Neuronal stem cell (in vitro differentiated cells): ENCODE measurements around the gene ZNF346.

Experiments used
- DNase-seq: peaks from one replicate; pipeline ENCODE4 v3.0.0-alpha.2; 2013; ENCODE audit warnings: low spot score
- H2AFZ ChIP-seq: one replicate; pipeline ENCODE4 v1.6.1; 2013; ENCODE audit warnings: mild to moderate bottlenecking, low read length, inconsistent platforms
- H2AK5ac ChIP-seq: 2 replicates; pipeline ENCODE4 v1.6.1; 2013; ENCODE audit warnings: low read depth, mild to moderate bottlenecking, inconsistent platforms, low read length, moderate library complexity, mixed read lengths
- H2BK120ac ChIP-seq: 2 replicates; pipeline ENCODE4 v1.6.1; 2013; ENCODE audit warnings: low read depth, mild to moderate bottlenecking, inconsistent platforms, low read length, moderate library complexity, mixed read lengths
- H2BK12ac ChIP-seq: one replicate; pipeline ENCODE4 v1.6.1; 2013; ENCODE audit warnings: low read length, inconsistent platforms
- H2BK15ac ChIP-seq: 2 replicates; pipeline ENCODE4 v1.6.1; 2013; ENCODE audit warnings: mild to moderate bottlenecking, low read length, inconsistent platforms, mixed read lengths
- H2BK5ac ChIP-seq: one replicate; pipeline ENCODE4 v1.6.1; 2013; ENCODE audit warnings: inconsistent platforms, mild to moderate bottlenecking, low read length, moderate library complexity
- H3K14ac ChIP-seq: one replicate; pipeline ENCODE4 v1.6.1; 2013; ENCODE audit warnings: low read length, inconsistent platforms
- H3K18ac ChIP-seq: 2 replicates; pipeline ENCODE4 v1.6.1; 2013; ENCODE audit warnings: low read length, inconsistent platforms
- H3K23ac ChIP-seq: 2 replicates; pipeline ENCODE4 v1.6.1; 2013; ENCODE audit warnings: low read depth, mild to moderate bottlenecking, mixed read lengths, low read length, inconsistent platforms; ENCODE audit not compliant: poor library complexity
- H3K27ac ChIP-seq: replicated peaks from 3 replicates; pipeline ENCODE4 v1.5.1; 2013; ENCODE audit warnings: low read length, inconsistent platforms
- H3K27me3 ChIP-seq, 3 experiments: 2 replicates each; pipeline ENCODE4 v1.6.1; 2013; ENCODE audit warnings: low read length in 3 of 3, mild to moderate bottlenecking in 2 of 3, inconsistent platforms in 1 of 3, low read depth in 1 of 3, mixed read lengths in 1 of 3, moderate library complexity in 1 of 3; ENCODE audit not compliant: control insufficient read depth in 3 of 3, insufficient read depth in 3 of 3
- H3K36me3 ChIP-seq, 2 donors: replicated peaks in 1 of 2; 2 replicates each; pipeline ENCODE4 v1.6.1; 2013; ENCODE audit warnings: low read length in 2 of 2; ENCODE audit not compliant: control insufficient read depth in 2 of 2, insufficient read depth in 2 of 2
- H3K4ac ChIP-seq: 2 replicates; pipeline ENCODE4 v1.6.1; 2013; ENCODE audit warnings: inconsistent platforms, mild to moderate bottlenecking, low read length, moderate library complexity
- H3K4me1 ChIP-seq, 2 donors: 1 replicate in 1 of 2; 2 replicates in 1 of 2; pipeline ENCODE4 v1.6.1; 2013; ENCODE audit warnings: low read length in 2 of 2, low read depth in 1 of 2; ENCODE audit not compliant: control insufficient read depth in 2 of 2, insufficient read depth in 1 of 2
- H3K4me2 ChIP-seq: one replicate; pipeline ENCODE4 v1.6.1; 2013; ENCODE audit warnings: mild to moderate bottlenecking, low read length, inconsistent platforms; ENCODE audit not compliant: insufficient read depth, poor library complexity, severe bottlenecking
- H3K4me3 ChIP-seq, 2 donors: 2 replicates each; pipeline ENCODE4 v1.5.1; 2013; ENCODE audit warnings: low read length in 2 of 2, mild to moderate bottlenecking in 2 of 2, inconsistent platforms in 1 of 2, moderate library complexity in 1 of 2
- H3K79me1 ChIP-seq: one replicate; pipeline ENCODE4 v1.6.1; 2013; ENCODE audit warnings: low read depth, mild to moderate bottlenecking, inconsistent platforms, low read length, moderate library complexity
- H3K9ac ChIP-seq: one replicate; pipeline ENCODE4 v1.6.1; 2013; ENCODE audit warnings: mild to moderate bottlenecking, low read depth, low read length, inconsistent platforms; ENCODE audit not compliant: poor library complexity
- H3K9me3 ChIP-seq, 2 donors: replicated peaks in 1 of 2; 2 replicates each; pipeline versions ENCODE3 to v1.6.1; 2013; ENCODE audit warnings: low read length in 2 of 2, mild to moderate bottlenecking in 2 of 2, inconsistent platforms in 1 of 2, low read depth in 1 of 2, mixed read lengths in 1 of 2, moderate library complexity in 1 of 2; ENCODE audit not compliant: control insufficient read depth in 2 of 2, insufficient read depth in 1 of 2
- H4K8ac ChIP-seq: one replicate; pipeline ENCODE4 v1.6.1; 2013; ENCODE audit warnings: low read depth, mild to moderate bottlenecking, inconsistent platforms, low read length, moderate library complexity
- H4K91ac ChIP-seq: one replicate; pipeline ENCODE4 v1.6.1; 2013; ENCODE audit warnings: low read length, low read depth, mild to moderate bottlenecking, inconsistent platforms; ENCODE audit not compliant: poor library complexity
- WGBS, 2 donors: extraction: QIAGEN DNeasy Blood & Tissue Kit; methylation state at CpG; one replicate each; pipeline ENCODE4 v1.1.7; 2013; ENCODE audit warnings: missing lambda C conversion rate in 2 of 2, mixed read lengths in 1 of 2; ENCODE audit not compliant: insufficient read length in 2 of 2, insufficient replicate concordance in 1 of 2; ENCODE audit errors: extremely low coverage in 2 of 2; 5-methylcytosine and 5-hydroxymethylcytosine counted together

Gene ZNF346

DNA sequence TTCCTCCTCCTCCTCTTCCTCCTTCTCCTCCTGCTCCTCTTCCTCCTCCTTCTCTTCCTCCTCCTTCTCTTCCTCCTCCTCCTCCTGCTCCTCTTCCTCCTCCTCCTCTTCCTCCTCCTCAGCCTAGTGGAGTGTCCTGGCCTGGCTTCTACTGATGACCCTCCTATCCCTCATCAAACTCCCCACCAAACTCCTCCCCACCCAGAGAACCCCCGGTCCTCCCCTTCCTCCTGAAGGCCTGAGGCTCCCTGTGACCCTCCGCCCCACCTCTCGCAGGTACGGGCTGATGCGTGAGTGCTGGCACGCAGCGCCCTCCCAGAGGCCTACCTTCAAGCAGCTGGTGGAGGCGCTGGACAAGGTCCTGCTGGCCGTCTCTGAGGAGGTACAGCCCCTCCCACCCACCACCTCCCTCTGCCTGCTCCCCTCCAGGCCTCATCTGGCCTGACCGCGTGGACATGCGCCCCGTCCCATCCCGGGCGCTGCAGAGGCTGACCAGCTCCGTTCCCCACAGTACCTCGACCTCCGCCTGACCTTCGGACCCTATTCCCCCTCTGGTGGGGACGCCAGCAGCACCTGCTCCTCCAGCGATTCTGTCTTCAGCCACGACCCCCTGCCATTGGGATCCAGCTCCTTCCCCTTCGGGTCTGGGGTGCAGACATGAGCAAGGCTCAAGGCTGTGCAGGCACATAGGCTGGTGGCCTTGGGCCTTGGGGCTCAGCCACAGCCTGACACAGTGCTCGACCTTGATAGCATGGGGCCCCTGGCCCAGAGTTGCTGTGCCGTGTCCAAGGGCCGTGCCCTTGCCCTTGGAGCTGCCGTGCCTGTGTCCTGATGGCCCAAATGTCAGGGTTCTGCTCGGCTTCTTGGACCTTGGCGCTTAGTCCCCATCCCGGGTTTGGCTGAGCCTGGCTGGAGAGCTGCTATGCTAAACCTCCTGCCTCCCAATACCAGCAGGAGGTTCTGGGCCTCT lies 74.8 kb downstream of the ZNF346 start:
- no CpG with 5 or more reads among the region's 30 CpGs for WGBS, 2 donors
- Histone ChIP-seq H3K79me1 (peaks cover 3% of the 10 kb centered on the region), H2AK5ac (peak overlapping the region; percentile 15), H2BK15ac (peak overlapping the region; percentile 67), H2BK120ac (no peak overlapping the region), H2BK5ac (peak overlapping the region; percentile 53), H3K9me3 (no peaks in the 10 kb centered on the region), H3K14ac (no peak overlapping the region), H2BK12ac (peak overlapping the region; percentile 58), H2AFZ (no peak overlapping the region), H3K27me3 (peaks cover 0 to 33% (median 0%) of the 10 kb centered on the region in 3 experiments), H3K4me3 (peak overlapping the region in 1 of 2 donors; percentile 40), H4K8ac (no peak overlapping the region), H3K27ac (no peak overlapping the region), H3K4ac (no peak overlapping the region), H3K9ac (no peak overlapping the region), H4K91ac (no peak overlapping the region), H3K18ac (no peak overlapping the region), H3K23ac (peak overlapping the region; percentile 80), H3K4me2 (no peak overlapping the region), H3K36me3 (peaks cover 0 to 9% of the 10 kb centered on the region in 2 donors), H3K4me1 (peaks cover 5 to 13% of the 10 kb centered on the region in 2 donors)
- DNase-seq: no peak

DNA sequence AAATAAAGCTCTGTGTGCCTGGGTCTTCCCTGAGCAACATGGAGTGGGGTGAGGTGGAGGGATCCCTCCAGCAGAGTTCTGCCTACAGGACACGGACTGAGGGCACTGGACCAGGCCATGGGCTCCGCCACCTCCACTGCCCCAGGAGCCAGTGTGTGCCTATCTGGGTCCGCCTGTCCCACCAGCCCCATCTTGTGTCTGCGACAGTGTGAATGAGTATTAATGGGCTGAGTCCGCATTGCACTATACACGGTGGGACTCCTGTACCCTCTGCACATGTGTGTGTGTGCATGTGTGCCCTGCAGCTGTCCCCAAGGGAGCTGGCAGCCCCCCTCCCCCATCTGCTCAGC lies 75.6 kb downstream of the ZNF346 start:
- no peak overlapping the region for H3K4me2 ChIP-seq
- no peak overlapping the region for H4K91ac ChIP-seq
- H2BK120ac ChIP-seq: no peak overlapping the region
- H3K4me1 ChIP-seq: peaks cover 5 to 13% of the 10 kb centered on the region in 2 donors
- no peak for DNase-seq
- no peak overlapping the region for H3K4me3 ChIP-seq
- no CpG with 5 or more reads among the region's 6 CpGs for WGBS, 2 donors
- peak overlapping the region; percentile 80 for H3K23ac ChIP-seq
- H3K36me3 ChIP-seq: peaks cover 0 to 6% of the 10 kb centered on the region in 2 donors
- no peak overlapping the region for H3K27ac ChIP-seq
- H2AFZ ChIP-seq: peak overlapping the region; percentile 18
- H4K8ac ChIP-seq: no peak overlapping the region
- no peak overlapping the region for H3K4ac ChIP-seq
- peak overlapping the region; percentile 18 for H2BK5ac ChIP-seq
- peaks cover 0 to 29% (median 0%) of the 10 kb centered on the region in 3 experiments for H3K27me3 ChIP-seq
- H2BK15ac ChIP-seq: peak overlapping the region; percentile 78
- no peak overlapping the region for H2BK12ac ChIP-seq
- peaks cover 3% of the 10 kb centered on the region for H3K79me1 ChIP-seq
- no peak overlapping the region for H3K18ac ChIP-seq
- H3K9me3 ChIP-seq: no peaks in the 10 kb centered on the region
- no peak overlapping the region for H3K9ac ChIP-seq
- H2AK5ac ChIP-seq: peak overlapping the region; percentile 93
- peak overlapping the region; percentile 3 for H3K14ac ChIP-seq

DNA sequence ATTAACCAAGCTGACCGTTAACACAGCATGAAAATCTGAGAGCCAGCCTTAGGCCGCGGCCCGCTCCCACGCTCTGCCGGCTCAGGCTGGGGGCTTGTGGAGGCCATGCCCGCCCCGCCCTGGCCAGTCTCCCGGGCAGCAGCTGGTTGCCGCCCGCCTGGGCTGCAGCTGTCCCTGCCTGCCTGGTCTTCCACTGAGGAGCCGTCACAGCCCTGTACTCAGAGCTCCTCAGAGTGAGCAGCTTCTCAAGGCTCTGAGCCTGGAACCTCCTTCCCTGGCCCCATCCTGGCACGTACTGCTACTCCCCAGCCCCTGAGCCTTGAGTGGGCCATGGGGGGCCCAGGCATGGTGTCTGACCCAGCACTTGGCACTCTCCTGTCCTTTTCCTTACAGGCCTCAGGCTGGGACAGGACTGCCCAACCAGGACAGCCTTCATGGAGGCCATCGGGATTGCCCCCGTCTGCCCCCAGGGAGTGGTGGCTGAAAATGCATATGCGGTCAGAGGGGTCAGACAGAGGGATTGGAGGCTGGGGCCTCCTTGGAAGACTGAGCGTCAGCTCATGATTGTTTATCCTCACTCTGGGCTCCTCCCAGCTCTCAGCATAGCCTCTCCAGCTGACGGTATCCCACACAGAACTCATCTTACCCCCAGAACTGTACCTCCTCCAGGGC lies 76.1 kb downstream of the ZNF346 start:
- Histone ChIP-seq H3K27ac (no peak overlapping the region), H2BK5ac (peak overlapping the region; percentile 18), H3K4ac (no peak overlapping the region), H3K14ac (peak overlapping the region; percentile 58), H3K18ac (peak overlapping the region; percentile 9), H3K4me2 (no peak overlapping the region), H3K9me3 (no peaks in the 10 kb centered on the region), H3K4me1 (peaks cover 5 to 13% of the 10 kb centered on the region in 2 donors), H2BK12ac (no peak overlapping the region), H2AFZ (peak overlapping the region; percentile 18), H3K23ac (peak overlapping the region; percentile 80), H3K4me3 (no peak overlapping the region), H3K27me3 (peaks cover 0 to 29% (median 0%) of the 10 kb centered on the region in 3 experiments), H2BK120ac (no peak overlapping the region), H4K8ac (peak overlapping the region; percentile 50), H3K36me3 (peaks cover 0 to 6% of the 10 kb centered on the region in 2 donors), H3K79me1 (peaks cover 3% of the 10 kb centered on the region), H3K9ac (peak overlapping the region; percentile 3), H2AK5ac (peak overlapping the region; percentile 93), H4K91ac (no peak overlapping the region), H2BK15ac (peak overlapping the region; percentile 78)
- no peak for DNase-seq
- no CpG with 5 or more reads among the region's 18 CpGs for WGBS, 2 donors
